ENCODE measurements around the gene FAM20C. TPM values are rescaled to one million over a fixed set of nuclear protein-coding genes. Genes with fewer than 3 reads are reported as not detected.
"Not testable (repeated sequence)": the region's sequence is repeated elsewhere in the genome, so short reads cannot be mapped to it uniquely, and the experiment has no call there.

The FAM20C gene
- total RNA-seq, 1 donor from 2014 or later, result 21.9 TPM

GRCh38 chr7:261341-262250 lies 69.2 kb downstream of the FAM20C start:
- H3K36me3 Mint-ChIP-seq (ENCODE audit: low read depth), result peaks cover 14% of the 10 kb centered on the region
- DNase-seq (ENCODE audit: low read depth, low spot score), result no peak
- no peak for TF ChIP-seq CTCF (conservative IDR thresholded peaks at IDR 0.05)
- H3K4me1 Mint-ChIP-seq, result no peaks in the 10 kb centered on the region
- H3K4me3 Mint-ChIP-seq, result no peak overlapping the region
- peaks cover 4% of the 10 kb centered on the region for H3K27me3 Mint-ChIP-seq (ENCODE audit: low read depth)
- H3K9me3 Mint-ChIP-seq, result no peaks in the 10 kb centered on the region
- H3K27ac Mint-ChIP-seq (ENCODE audit: unreplicated experiment), result no peak overlapping the region

GRCh38 chr7:262251-262572 lies 69.8 kb downstream of the FAM20C start:
- peaks cover 5% of the 10 kb centered on the region for H3K27me3 Mint-ChIP-seq (ENCODE audit: low read depth)
- DNase-seq (ENCODE audit: low read depth, low spot score), result no peak

DNA sequence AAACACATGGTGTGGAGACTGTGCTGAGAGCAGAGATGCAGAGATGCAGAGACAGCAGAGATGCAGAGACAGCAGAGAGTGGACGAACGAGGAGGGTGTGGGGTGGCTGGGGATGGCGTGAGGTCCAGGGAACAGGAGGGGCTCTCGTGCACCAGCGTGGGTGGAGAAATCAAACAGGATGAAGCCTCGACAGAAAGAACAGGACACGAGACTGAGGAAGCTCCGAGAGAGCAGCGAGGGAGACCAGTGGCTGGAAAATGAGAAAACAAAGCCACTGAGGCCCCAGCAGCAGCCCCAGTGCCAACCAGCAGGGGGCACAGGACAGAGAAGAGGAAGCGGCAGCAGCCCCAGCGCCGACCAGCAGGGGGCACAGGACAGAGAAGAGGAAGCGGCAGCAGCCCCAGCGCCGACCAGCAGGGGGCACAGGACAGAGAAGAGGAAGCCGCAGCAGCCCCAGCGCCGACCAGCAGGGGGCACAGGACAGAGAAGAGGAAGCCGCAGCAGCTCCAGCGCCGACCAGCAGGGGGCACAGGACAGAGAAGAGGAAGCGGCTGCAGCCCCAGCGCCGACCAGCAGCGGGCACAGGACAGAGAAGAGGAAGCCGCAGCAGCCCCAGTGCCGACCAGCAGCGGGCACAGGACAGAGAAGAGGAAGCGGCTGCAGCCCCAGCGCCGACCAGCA lies 70.4 kb downstream of the FAM20C start:
- Mint-ChIP-seq H3K27ac (ENCODE audit: unreplicated experiment) (peak overlapping the region; percentile 62), H3K27me3 (ENCODE audit: low read depth) (peaks cover 10% of the 10 kb centered on the region), H3K36me3 (ENCODE audit: low read depth) (peaks cover 14% of the 10 kb centered on the region)
- not testable (repeated sequence) for H3K4me3 Mint-ChIP-seq; DNase-seq (ENCODE audit: low read depth, low spot score); H3K4me1 Mint-ChIP-seq; H3K9me3 Mint-ChIP-seq
- peak; percentile 59 for TF ChIP-seq CTCF (conservative IDR thresholded peaks at IDR 0.05)

More at GRCh38 chr7:262251-262572, 69.8 kb downstream of the FAM20C start:
- H3K9me3 Mint-ChIP-seq, result no peaks in the 10 kb centered on the region
- H3K4me3 Mint-ChIP-seq, result no peak overlapping the region
- TF ChIP-seq CTCF (conservative IDR thresholded peaks at IDR 0.05), result no peak
- H3K27ac Mint-ChIP-seq (ENCODE audit: unreplicated experiment), result peak overlapping the region; percentile 62
- no peaks in the 10 kb centered on the region for H3K4me1 Mint-ChIP-seq
- H3K36me3 Mint-ChIP-seq (ENCODE audit: low read depth), result peaks cover 14% of the 10 kb centered on the region

DNA sequence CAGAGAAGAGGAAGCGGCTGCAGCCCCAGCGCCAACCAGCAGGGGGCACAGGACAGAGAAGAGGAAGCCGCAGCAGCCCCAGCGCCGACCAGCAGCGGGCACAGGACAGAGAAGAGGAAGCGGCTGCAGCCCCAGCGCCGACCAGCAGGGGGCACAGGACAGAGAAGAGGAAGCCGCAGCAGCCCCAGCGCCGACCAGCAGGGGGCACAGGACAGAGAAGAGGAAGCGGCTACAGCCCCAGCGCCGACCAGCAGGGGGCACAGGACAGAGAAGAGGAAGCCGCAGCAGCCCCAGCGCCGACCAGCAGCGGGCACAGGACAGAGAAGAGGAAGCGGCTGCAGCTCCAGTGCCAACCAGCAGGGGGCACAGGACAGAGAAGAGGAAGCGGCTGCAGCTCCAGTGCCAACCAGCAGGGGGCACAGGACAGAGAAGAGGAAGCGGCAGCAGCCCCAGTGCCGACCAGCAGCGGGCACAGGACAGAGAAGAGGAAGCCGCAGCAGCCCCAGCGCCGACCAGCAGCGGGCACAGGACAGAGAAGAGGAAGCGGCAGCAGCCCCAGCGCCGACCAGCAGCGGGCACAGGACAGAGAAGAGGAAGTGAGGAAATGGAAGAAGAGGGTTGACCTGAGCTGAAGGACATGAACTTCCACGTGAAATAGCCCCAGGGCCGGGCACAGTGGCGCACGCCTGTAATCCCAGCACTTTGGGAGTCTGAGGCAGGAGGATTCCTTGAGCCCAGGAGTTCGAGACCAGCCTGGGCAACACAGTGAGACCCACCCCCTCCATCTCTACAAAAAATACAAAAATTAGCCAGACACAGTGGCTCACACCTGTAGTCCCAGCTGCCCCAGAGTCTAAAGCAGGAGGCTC lies 71.3 kb downstream of the FAM20C start:
- not testable (repeated sequence) for H3K27ac Mint-ChIP-seq (ENCODE audit: unreplicated experiment); H3K4me3 Mint-ChIP-seq; H3K9me3 Mint-ChIP-seq; H3K4me1 Mint-ChIP-seq; DNase-seq (ENCODE audit: low read depth, low spot score)
- peaks cover 14% of the 10 kb centered on the region for H3K36me3 Mint-ChIP-seq (ENCODE audit: low read depth)
- H3K27me3 Mint-ChIP-seq (ENCODE audit: low read depth), result peaks cover 16% of the 10 kb centered on the region
- TF ChIP-seq CTCF (conservative IDR thresholded peaks at IDR 0.05), result peak; percentile 52

DNA sequence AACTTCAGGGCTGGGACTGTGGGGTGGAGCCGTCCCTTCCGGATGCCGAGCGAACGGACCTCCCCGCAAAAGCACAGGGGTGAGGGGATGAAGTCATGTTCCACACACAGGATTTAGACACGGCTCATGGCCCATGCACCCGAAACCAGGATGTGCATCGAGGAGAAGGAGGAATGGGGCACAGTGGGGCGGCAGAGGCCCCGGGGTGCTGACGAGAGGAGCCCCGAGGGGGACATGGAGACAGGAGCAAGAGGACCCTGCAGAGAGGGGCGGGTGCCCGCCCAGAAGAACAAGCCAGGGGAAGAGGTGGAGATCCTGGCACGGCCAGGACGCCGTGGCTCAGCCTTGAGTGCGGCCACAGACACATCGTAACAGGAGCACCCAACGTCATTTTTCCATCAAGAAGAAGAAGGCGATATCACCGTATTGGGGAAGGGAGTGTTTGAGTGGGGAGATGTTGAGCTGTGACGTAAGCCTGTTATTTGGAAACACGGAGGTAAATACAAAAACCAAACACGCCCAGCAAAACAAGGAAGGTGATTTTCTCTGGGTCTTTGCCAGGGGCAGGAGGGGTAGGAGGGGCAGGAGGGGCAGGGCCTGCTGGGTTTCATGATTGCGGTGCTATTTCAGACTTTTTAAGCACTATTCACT lies 72.3 kb downstream of the FAM20C start:
- TF ChIP-seq CTCF (conservative IDR thresholded peaks at IDR 0.05), result no peak
- Mint-ChIP-seq H3K27me3 (ENCODE audit: low read depth) (peaks cover 21% of the 10 kb centered on the region), H3K4me3 (no peak overlapping the region), H3K27ac (ENCODE audit: unreplicated experiment) (no peak overlapping the region), H3K36me3 (ENCODE audit: low read depth) (peaks cover 10% of the 10 kb centered on the region), H3K9me3 (no peaks in the 10 kb centered on the region), H3K4me1 (no peaks in the 10 kb centered on the region)
- DNase-seq (ENCODE audit: low read depth, low spot score), result no peak
